NCI-H345 treated with DMSO at 0.1 percent for 48 hours (cell line): ENCODE measurements around the gene LIX1.
A peak's percentile ranks its signal among the peaks of the same experiment; 100 is the strongest.
"Not testable (repeated sequence)": the region's sequence is repeated elsewhere in the genome, so short reads cannot be mapped to it uniquely, and the experiment has no call there.

Experiments
- DNase-seq: peaks from one replicate; lab custom pipeline; 2025; ENCODE audit not compliant: unreplicated experiment; lab: John Stamatoyannopoulos, UW

The LIX1 gene

GRCh38 chr5:97141539-97141938 lies 872 bp downstream of the LIX1 start:
- no peak for DNase-seq

- no peak for DNase-seq
These were observed 1.4 kb downstream of the LIX1 start for GRCh38 chr5:97141031-97141430.

- not testable (repeated sequence) for DNase-seq
These were observed 2.2 kb downstream of the LIX1 start for GRCh38 chr5:97140250-97140649.

- no peak for DNase-seq
These were observed 5.9 kb downstream of the LIX1 start for GRCh38 chr5:97136475-97136874.

- no peak for DNase-seq
These were observed 6.5 kb downstream of the LIX1 start for GRCh38 chr5:97135868-97136267.

- no peak for DNase-seq
These were observed 7.8 kb downstream of the LIX1 start for GRCh38 chr5:97134634-97135033.

- DNase-seq, result no peak
These were observed 9.3 kb downstream of the LIX1 start for GRCh38 chr5:97133101-97133500.

- DNase-seq, result no peak
These were observed 10.5 kb downstream of the LIX1 start for GRCh38 chr5:97131921-97132320.

- DNase-seq, result no peak
These were observed 11.2 kb downstream of the LIX1 start for GRCh38 chr5:97131139-97131710.

GRCh38 chr5:97127727-97128126 lies 14.7 kb downstream of the LIX1 start:
- DNase-seq, result no peak

GRCh38 chr5:97125125-97125683 lies 17.2 kb downstream of the LIX1 start:
- no peak for DNase-seq

GRCh38 chr5:97124335-97124734 lies 18.1 kb downstream of the LIX1 start:
- no peak for DNase-seq

- peak; percentile 80 for DNase-seq
These were observed 20.6 kb downstream of the LIX1 start for GRCh38 chr5:97121848-97122247.

GRCh38 chr5:97120195-97120594 lies 22.2 kb downstream of the LIX1 start:
- no peak for DNase-seq

- no peak for DNase-seq
These were observed 23.4 kb downstream of the LIX1 start for GRCh38 chr5:97119007-97119390.

- no peak for DNase-seq
These were observed 24.0 kb downstream of the LIX1 start for GRCh38 chr5:97118261-97119006.

- DNase-seq, result no peak
These were observed 26.5 kb downstream of the LIX1 start for GRCh38 chr5:97115932-97116331.

- no peak for DNase-seq
These were observed 30.2 kb downstream of the LIX1 start for GRCh38 chr5:97112230-97112629.

GRCh38 chr5:97111616-97112015 lies 30.8 kb downstream of the LIX1 start:
- DNase-seq, result no peak

GRCh38 chr5:97111004-97111403 lies 31.4 kb downstream of the LIX1 start:
- DNase-seq, result no peak

- no peak for DNase-seq
These were observed 35.1 kb downstream of the LIX1 start for GRCh38 chr5:97107318-97107717.

GRCh38 chr5:97106216-97106581 lies 36.2 kb downstream of the LIX1 start:
- DNase-seq, result no peak
